Medulla oblongata (tissue), 1 donor: ENCODE results near the gene PRKG1.
"Not testable (repeated sequence)": the region's sequence is repeated elsewhere in the genome, so short reads cannot be mapped to it uniquely, and the experiment has no call there.

ENCODE experiments used
- DNase-seq: peaks from one replicate; pipeline ENCODE4 v3.0.0-alpha.2; 2015; ENCODE audit errors: extremely low spot score

PRKG1 gene

GRCh38 chr10:51270936-51271530 is 196.7 kb downstream of the PRKG1 start:
- no peak for DNase-seq

GRCh38 chr10:51272099-51272498 is 197.8 kb downstream of the PRKG1 start:
- DNase-seq, result not testable (repeated sequence)

GRCh38 chr10:51272555-51272954 is 198.3 kb downstream of the PRKG1 start:
- no peak for DNase-seq

GRCh38 chr10:51273574-51273973 is 199.3 kb downstream of the PRKG1 start:
- DNase-seq, result peak; percentile 58

GRCh38 chr10:51276097-51276496 is 201.8 kb downstream of the PRKG1 start:
- DNase-seq, result not testable (repeated sequence)

GRCh38 chr10:51281387-51281786 is 207.1 kb downstream of the PRKG1 start:
- DNase-seq, result not testable (repeated sequence)

- no peak for DNase-seq
These were observed 211.3 kb downstream of the PRKG1 start for GRCh38 chr10:51285601-51286000.

- no peak for DNase-seq
These were observed 214.2 kb downstream of the PRKG1 start for GRCh38 chr10:51288511-51288910.

- DNase-seq, result no peak
These were observed 215.2 kb downstream of the PRKG1 start for GRCh38 chr10:51289519-51289918.

- no peak for DNase-seq
These were observed 217.7 kb downstream of the PRKG1 start for GRCh38 chr10:51291961-51292360.

GRCh38 chr10:51297438-51297837 is 223.2 kb downstream of the PRKG1 start:
- no peak for DNase-seq

- DNase-seq, result peak; percentile 7
These were observed 226.5 kb downstream of the PRKG1 start for GRCh38 chr10:51300617-51301304.

GRCh38 chr10:51301644-51302043 is 227.4 kb downstream of the PRKG1 start:
- peak; percentile 6 for DNase-seq

- no peak for DNase-seq
These were observed 228.0 kb downstream of the PRKG1 start for GRCh38 chr10:51302316-51302715.

- no peak for DNase-seq
These were observed 233.8 kb downstream of the PRKG1 start for GRCh38 chr10:51308116-51308515.

GRCh38 chr10:51311228-51311627 is 236.9 kb downstream of the PRKG1 start:
- DNase-seq, result no peak

- DNase-seq, result no peak
These were observed 238.5 kb downstream of the PRKG1 start for GRCh38 chr10:51312817-51313216.

GRCh38 chr10:51313251-51313650 is 239.0 kb downstream of the PRKG1 start:
- no peak for DNase-seq

GRCh38 chr10:51313773-51314478 is 239.6 kb downstream of the PRKG1 start:
- no peak for DNase-seq

- no peak for DNase-seq
These were observed 240.2 kb downstream of the PRKG1 start for GRCh38 chr10:51314481-51314880.

GRCh38 chr10:51318399-51319172 is 244.3 kb downstream of the PRKG1 start:
- DNase-seq, result no peak

- DNase-seq, result no peak
These were observed 244.8 kb downstream of the PRKG1 start for GRCh38 chr10:51319173-51319435.
